ENCODE results near the gene DCBLD2.

The DCBLD2 gene

GRCh38 chr3:98901392-98902350 lies at the start of gene DCBLD2:
Gene DCBLD2 (minus strand): TSS chr3:98901695. CDS start chr3:98901326, 369 bp downstream.
- DNase-seq, result peak; percentile 91

- no peak for DNase-seq
Measured at GRCh38 chr3:98945666-98946065, 44.2 kb upstream of the DCBLD2 start.

GRCh38 chr3:98945101-98945524 lies 43.6 kb upstream of the DCBLD2 start:
- no peak for DNase-seq

GRCh38 chr3:98930413-98930812 lies 28.9 kb upstream of the DCBLD2 start:
- no peak for DNase-seq

- DNase-seq, result no peak
Measured at GRCh38 chr3:98921957-98922356, 20.5 kb upstream of the DCBLD2 start.

- DNase-seq, result no peak
Measured at GRCh38 chr3:98920166-98920565, 18.7 kb upstream of the DCBLD2 start.

- no peak for DNase-seq
Measured at GRCh38 chr3:98918586-98918985, 17.1 kb upstream of the DCBLD2 start.

- no peak for DNase-seq
Measured at GRCh38 chr3:98917608-98918007, 16.1 kb upstream of the DCBLD2 start.

GRCh38 chr3:98914210-98915080 lies 12.9 kb upstream of the DCBLD2 start:
- DNase-seq, result no peak

- DNase-seq, result no peak
Measured at GRCh38 chr3:98912448-98912847, 11.0 kb upstream of the DCBLD2 start.

GRCh38 chr3:98906230-98906629 lies 4.7 kb upstream of the DCBLD2 start:
- DNase-seq, result no peak

GRCh38 chr3:98903705-98904481 lies 2.4 kb upstream of the DCBLD2 start:
- DNase-seq, result no peak

- DNase-seq, result no peak
Measured at GRCh38 chr3:98903099-98903498, 1.6 kb upstream of the DCBLD2 start.

GRCh38 chr3:98902351-98902740 lies 851 bp upstream of the DCBLD2 start:
- DNase-seq, result no peak

- DNase-seq, result no peak
Measured at GRCh38 chr3:98901119-98901391, 440 bp downstream of the DCBLD2 start.

GRCh38 chr3:98900265-98901118 lies 1.0 kb downstream of the DCBLD2 start:
- DNase-seq, result no peak

GRCh38 chr3:98897701-98898100 lies 3.8 kb downstream of the DCBLD2 start:
- DNase-seq, result no peak

GRCh38 chr3:98894791-98895576 lies 6.5 kb downstream of the DCBLD2 start:
- no peak for DNase-seq

- DNase-seq, result no peak
Measured at GRCh38 chr3:98893740-98894139, 7.8 kb downstream of the DCBLD2 start.

- DNase-seq, result no peak
Measured at GRCh38 chr3:98892263-98892662, 9.2 kb downstream of the DCBLD2 start.
